ENCODE measurements around the gene PNPLA6. TPM values are rescaled to one million over a fixed set of nuclear protein-coding genes. Genes with fewer than 3 reads are reported as not detected.

The PNPLA6 gene
- total RNA-seq, 1 donor from 2014 or later: 63.7 TPM

DNA sequence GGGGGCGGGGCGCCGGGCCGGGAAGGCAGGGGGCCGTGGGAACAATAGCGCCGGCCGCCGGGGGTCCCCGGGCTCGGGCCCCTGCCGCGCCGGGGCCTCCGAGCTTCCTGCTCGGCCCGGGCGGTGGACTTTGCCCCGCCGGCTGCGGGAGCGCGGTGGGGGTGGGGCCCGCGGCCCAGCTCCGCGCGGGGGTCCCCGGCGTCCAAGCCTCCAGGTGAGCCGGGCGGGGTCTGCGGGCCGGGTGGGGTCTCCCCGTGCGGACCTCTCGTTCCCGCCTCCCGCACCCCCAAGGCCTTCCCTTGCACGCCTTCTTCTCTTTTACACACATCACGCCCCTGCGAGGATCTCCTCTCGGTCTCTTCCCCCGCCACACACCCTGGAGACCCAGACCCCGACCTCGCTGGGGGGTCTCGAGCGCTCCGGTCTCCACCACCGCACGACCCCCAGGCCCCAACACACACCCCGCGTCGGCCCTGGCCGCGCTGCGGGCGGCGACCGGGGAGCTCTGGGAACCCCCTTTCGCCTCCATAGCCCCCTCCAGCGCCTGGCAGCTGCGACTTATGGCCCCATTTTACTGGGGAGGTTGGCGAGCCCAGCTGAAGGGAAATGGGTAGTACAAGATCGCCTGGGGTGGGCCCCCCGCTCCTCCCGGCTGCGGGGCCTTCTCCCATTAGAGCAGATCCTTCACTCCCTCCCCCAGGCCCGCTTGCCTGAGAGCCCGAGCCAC is 60.9 kb downstream of the PNPLA6 start:
- DNase-seq (ENCODE audit: low read depth in 2 of 2): no peak

GRCh38 chr19:7597689-7598088 is 62.2 kb downstream of the PNPLA6 start:
- DNase-seq (ENCODE audit: low read depth in 2 of 2): no peak

DNA sequence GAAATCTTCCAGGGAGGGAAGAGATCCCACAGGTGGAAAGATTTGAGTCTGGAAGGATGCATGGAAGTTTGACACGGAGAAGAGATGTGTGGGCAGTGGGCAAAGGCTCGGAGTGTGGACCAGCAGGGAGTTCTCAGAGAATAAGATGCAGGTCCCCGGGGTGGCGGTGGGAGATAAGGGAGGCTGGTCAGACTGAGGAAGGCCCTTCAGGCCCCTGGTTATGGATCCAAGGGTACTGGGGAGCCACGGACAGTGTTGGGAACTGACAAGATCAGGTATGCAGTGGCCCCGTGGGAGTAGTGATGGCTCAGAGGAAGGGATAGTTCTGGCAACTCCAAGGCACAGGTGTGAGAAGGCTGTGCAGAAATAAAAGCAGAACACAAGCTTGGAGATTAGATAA is 62.7 kb downstream of the PNPLA6 start:
- no peak for DNase-seq (ENCODE audit: low read depth in 2 of 2)

DNA sequence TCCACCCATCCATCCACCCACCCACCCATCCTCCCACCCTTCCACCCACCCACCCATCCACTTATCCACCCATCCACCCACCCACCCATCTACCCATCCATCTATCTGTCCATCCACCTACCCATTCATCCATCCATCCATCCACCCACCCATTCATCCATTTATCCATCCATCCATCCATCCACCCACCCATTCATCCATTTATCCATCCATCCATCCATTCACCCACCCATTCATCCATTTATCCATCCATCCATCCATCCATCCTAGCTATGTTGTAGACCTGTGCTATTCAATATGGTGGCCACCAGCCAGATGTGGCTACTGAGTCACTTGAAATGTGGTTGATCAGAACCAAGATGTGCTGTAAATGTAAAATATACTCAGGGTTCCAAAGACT is 65.2 kb downstream of the PNPLA6 start:
- DNase-seq (ENCODE audit: low read depth in 2 of 2): no peak

DNA sequence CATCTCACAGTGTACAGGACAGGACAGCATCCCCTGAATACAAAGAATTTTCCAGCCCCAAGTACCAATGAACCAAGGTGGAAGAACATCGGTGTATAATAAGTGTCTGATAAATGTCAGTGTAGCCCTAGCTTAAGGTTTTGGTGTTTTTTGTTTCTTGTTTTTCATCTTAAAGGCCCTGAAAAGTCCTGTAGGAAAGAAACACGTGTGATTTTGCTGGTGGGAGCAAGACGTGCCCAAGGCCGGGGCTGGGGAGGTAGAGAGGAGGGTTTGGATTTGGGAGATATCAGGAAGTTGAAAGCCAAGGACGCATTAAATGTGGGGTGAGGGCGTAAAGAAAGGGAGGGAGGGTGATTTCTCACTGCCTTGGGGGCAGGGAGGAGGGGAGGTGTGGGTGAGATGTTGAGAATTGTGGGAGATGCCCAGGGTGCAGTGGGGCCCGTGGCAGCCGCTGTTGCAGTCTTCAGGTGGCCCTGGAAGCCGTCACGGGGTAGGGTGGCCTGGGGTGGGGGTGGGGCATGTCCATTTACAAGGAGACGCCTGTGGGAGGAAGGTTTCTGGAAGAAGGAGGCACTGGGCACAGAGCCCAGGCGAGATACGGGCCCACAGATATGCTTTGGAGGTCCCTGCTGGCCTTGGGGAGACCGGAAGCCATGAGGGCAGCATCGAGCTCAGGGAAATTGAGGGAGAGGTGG is 66.9 kb downstream of the PNPLA6 start:
- no peak for DNase-seq (ENCODE audit: low read depth in 2 of 2)

DNA sequence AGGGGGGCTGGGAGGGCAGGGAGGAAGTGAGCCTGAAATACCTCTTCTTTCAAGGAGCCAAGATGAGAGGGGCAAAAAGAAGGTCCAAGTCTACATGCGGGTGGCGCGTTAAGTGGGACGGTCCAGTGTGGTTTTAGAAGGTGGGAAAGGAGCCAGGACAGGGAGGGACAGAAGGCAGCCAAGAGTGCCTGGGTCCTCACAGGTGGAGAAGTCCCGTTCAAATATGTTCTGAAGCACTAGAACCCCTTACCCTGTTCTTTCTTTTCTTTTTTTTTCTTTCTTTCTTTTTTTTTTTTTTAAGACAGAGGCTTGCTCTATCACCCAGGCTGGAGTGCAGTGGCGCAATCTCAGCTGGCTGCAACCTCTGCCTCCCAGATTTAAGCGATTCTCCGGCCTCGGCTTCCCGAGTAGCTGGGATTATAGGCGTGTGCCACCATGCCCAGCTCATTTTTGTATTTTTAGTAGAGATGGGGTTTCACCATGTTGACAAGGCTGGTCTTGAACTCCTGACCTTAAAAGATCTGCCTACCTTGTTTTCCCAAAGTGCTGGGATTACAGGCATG is 67.5 kb downstream of the PNPLA6 start:
- DNase-seq (ENCODE audit: low read depth in 2 of 2): no peak

DNA sequence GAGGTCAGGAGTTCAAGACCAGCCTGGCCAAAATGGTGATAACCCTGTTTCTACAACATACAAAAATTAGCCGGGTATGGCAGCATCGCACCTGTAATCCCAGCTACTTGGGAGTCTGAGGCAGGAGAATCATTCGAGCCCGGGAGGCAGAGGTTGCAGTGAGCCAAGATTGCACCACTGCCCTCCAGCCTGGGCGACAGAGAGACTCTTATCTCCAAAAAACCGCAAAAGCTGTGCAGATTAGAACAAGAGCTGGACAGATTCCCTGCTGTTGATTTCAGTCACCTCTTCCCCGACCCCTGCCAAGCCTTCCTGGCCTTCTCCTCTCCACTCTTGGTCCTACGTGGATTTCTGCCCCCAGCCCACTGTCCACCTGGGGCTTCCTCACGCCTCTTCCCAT is 68.4 kb downstream of the PNPLA6 start:
- DNase-seq (ENCODE audit: low read depth in 2 of 2): no peak

GRCh38 chr19:7605490-7606222 is 70.1 kb downstream of the PNPLA6 start:
- peak in 1 of 2 donors; percentile 44 for DNase-seq (ENCODE audit: low read depth in 2 of 2)

GRCh38 chr19:7606289-7606688 is 70.8 kb downstream of the PNPLA6 start:
- DNase-seq (ENCODE audit: low read depth in 2 of 2): no peak

DNA sequence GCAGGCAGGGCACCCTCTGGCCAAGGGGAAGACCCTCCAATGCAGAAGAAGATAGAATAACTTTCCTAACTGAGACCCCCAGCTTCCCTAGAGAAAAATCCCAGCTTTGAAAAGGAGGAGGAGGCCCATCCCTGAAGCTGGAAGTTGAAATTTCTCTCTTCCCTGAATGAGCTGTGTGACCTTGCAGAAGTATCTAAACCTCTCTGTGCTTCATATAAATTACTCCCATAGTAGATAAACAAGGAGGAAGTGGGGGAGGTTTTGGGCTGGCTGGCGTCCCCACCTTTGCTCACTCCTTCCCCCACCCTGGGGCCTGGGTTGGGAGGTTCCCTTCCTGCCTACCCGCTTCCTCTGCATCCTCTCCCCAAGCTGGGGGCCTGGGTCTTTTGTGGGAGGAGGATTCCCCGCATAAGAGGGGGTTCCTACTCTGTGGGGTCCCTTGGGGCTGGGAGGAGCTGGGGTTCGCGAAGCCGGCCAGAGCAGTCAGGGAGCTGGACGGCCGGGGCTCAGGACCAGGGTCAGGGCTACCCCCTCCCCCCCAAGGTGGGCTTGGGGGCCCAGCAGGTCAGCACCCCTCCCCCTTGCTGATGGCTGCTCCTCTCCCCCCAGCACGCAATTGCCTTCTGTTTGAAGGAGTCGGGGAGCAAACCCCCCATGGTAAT is 71.8 kb downstream of the PNPLA6 start:
- DNase-seq (ENCODE audit: low read depth in 2 of 2): no peak

GRCh38 chr19:7607874-7608560 is 72.5 kb downstream of the PNPLA6 start:
- no peak for DNase-seq (ENCODE audit: low read depth in 2 of 2)

GRCh38 chr19:7610491-7611240 is 75.1 kb downstream of the PNPLA6 start:
- DNase-seq (ENCODE audit: low read depth in 2 of 2): no peak

Other genes starting within 250 kb of the PNPLA6 start
- gene INSR, start 241.3 kb upstream of the PNPLA6 start, total RNA-seq: 38.3 and 65.6 TPM in 2 replicates
- 20.4 and 22.0 TPM in 2 replicates for gene ARHGEF18, start 186.8 kb upstream of the PNPLA6 start, total RNA-seq
- gene PEX11G, start 46.7 kb upstream of the PNPLA6 start, total RNA-seq: 1.8 and 2.3 TPM in 2 replicates
- gene ZNF358, start 19.6 kb upstream of the PNPLA6 start, total RNA-seq: 8.3 and 21.7 TPM in 2 replicates
- 2.8 and 7.1 TPM in 2 replicates for gene MCOLN1, start 13.1 kb upstream of the PNPLA6 start, total RNA-seq
- under 0.01 TPM in 1 of 2 replicates, not detected in the other for gene CAMSAP3, start 60.1 kb downstream of the PNPLA6 start, total RNA-seq
- gene XAB2, start 93.8 kb downstream of the PNPLA6 start, total RNA-seq: 19.4 and 26.0 TPM in 2 replicates
- 17.7 and 28.5 TPM in 2 replicates for gene PET100, start 94.1 kb downstream of the PNPLA6 start, total RNA-seq
- not detected in 2 replicates for gene PCP2, start 98.0 kb downstream of the PNPLA6 start, total RNA-seq
- gene STXBP2, start 101.4 kb downstream of the PNPLA6 start, total RNA-seq: 22.3 and 34.8 TPM in 2 replicates
- gene RETN, start 133.3 kb downstream of the PNPLA6 start, total RNA-seq: not detected in 2 replicates
- not detected in 2 replicates for gene MCEMP1, start 141.4 kb downstream of the PNPLA6 start, total RNA-seq
- gene TRAPPC5, start 145.1 kb downstream of the PNPLA6 start, total RNA-seq: 93.8 and 106 TPM in 2 replicates
- not detected in 2 replicates for gene FCER2, start 166.4 kb downstream of the PNPLA6 start, total RNA-seq
- under 0.01 TPM in 1 of 2 replicates, not detected in the other for gene CLEC4G, start 196.4 kb downstream of the PNPLA6 start, total RNA-seq
- under 0.01 TPM in 2 replicates for gene CD209, start 211.8 kb downstream of the PNPLA6 start, total RNA-seq
- 41.8 and 143 TPM in 2 replicates for gene CLEC4M, start 227.5 kb downstream of the PNPLA6 start, total RNA-seq